ENCODE data around the gene PTCH1.

PTCH1 gene

GRCh38 chr9:95465115-95465514 lies 51.7 kb downstream of the PTCH1 start:
- DNase-seq (ENCODE audit: low spot score) = no peak
- TF ChIP-seq, protein P1, sequence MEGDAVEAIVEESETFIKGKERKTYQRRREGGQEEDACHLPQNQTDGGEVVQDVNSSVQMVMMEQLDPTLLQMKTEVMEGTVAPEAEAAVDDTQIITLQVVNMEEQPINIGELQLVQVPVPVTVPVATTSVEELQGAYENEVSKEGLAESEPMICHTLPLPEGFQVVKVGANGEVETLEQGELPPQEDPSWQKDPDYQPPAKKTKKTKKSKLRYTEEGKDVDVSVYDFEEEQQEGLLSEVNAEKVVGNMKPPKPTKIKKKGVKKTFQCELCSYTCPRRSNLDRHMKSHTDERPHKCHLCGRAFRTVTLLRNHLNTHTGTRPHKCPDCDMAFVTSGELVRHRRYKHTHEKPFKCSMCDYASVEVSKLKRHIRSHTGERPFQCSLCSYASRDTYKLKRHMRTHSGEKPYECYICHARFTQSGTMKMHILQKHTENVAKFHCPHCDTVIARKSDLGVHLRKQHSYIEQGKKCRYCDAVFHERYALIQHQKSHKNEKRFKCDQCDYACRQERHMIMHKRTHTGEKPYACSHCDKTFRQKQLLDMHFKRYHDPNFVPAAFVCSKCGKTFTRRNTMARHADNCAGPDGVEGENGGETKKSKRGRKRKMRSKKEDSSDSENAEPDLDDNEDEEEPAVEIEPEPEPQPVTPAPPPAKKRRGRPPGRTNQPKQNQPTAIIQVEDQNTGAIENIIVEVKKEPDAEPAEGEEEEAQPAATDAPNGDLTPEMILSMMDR (IDR thresholded peaks at IDR 0.05) = no peak
- H3K27ac ChIP-seq = no peak overlapping the region
- no peak overlapping the region for H3K4me3 ChIP-seq

- TF ChIP-seq, protein P1 (IDR thresholded peaks at IDR 0.05) = no peak
- DNase-seq (ENCODE audit: low spot score) = no peak
- no peak overlapping the region for H3K27ac ChIP-seq
- H3K4me3 ChIP-seq = peak overlapping the region; percentile 51
These were observed 53.4 kb downstream of the PTCH1 start for GRCh38 chr9:95463148-95464060.

- Histone ChIP-seq H3K27ac (no peak overlapping the region), H3K4me3 (peak overlapping the region; percentile 51)
- DNase-seq (ENCODE audit: low spot score) = no peak
- TF ChIP-seq, protein P1 (IDR thresholded peaks at IDR 0.05) = no peak
These were observed 54.3 kb downstream of the PTCH1 start for GRCh38 chr9:95462249-95463147.

DNA sequence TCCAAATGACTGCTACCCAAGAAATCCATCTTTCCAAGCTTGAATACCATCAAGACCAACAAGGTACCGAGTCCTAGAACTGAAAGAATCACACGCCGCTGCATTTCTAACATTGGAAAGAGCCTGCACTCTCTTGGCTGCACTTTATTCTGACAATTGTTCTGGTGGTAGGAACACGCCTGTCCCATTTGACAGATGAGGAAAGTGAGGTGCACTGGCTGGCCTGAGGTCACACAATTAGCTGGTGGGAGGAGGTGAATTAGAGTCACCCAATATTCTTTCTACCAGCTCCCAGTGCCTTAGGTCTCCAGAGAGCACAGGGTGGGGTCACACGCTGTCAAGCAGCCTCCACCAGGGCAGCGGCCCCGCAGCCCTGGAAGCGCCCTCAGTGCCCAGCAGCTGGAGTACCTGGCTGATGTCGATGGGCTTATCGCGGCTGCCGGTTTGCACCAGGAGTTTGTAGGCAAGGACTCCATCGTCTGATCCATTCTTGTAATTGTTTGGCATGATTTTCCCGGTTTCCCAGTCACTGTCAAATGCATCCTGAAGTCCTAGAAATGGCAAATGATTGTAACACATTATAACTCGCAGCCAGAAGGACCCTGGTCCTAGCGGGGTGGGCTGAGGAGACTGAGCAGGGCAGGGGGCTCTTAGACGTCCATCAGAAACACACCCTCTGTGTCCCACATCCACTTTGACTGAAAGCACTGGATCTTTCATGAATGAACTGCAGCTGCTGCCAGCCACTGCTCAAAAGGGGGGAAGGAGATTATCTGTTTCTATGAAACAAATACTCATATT lies 55.1 kb downstream of the PTCH1 start:
- no peak for DNase-seq (ENCODE audit: low spot score)
- H3K4me3 ChIP-seq = no peak overlapping the region
- no peak overlapping the region for H3K27ac ChIP-seq

DNA sequence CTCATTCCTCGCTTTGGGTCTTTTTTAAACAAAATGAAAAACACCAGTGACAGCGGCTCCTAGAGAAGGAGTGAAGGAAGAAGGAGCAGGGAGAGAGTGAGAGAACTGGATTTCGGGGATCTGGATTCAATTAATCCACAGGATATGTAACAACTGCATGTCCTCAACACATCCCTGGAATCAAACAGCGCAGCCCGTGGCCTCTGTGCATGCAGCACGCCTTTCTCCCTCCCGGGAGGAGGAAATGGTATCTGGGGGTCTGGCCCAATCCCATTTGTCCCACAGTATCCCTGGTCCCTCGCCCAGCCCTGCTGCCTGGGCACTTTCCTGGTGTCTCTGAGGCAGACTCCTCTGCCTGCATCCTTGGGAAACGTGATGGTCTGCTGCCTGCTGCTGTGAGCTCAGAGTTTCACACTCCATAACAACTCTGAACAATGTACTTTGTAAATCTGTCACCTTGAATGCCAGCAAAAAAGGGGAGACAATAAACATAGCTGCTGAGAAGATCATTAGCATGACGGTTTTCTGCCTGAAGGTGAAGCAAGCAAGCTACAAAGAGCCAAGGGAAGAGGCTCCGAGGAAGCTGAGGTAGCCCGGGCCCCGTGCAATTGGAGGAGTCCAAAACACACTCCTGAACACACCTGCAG lies 56.1 kb downstream of the PTCH1 start:
- H3K27ac ChIP-seq = no peak overlapping the region

More for the DNA sequence above, 55.1 kb downstream of the PTCH1 start:
- TF ChIP-seq, protein P1 (IDR thresholded peaks at IDR 0.05) = no peak

More for the DNA sequence above, 56.1 kb downstream of the PTCH1 start:
- H3K4me3 ChIP-seq = no peak overlapping the region
- no peak for DNase-seq (ENCODE audit: low spot score)
- TF ChIP-seq, protein P1 (IDR thresholded peaks at IDR 0.05) = no peak

Data from coronary artery (tissue), 2 donors.